ENCODE measurements around the gene KRI1.

KRI1 gene

DNA sequence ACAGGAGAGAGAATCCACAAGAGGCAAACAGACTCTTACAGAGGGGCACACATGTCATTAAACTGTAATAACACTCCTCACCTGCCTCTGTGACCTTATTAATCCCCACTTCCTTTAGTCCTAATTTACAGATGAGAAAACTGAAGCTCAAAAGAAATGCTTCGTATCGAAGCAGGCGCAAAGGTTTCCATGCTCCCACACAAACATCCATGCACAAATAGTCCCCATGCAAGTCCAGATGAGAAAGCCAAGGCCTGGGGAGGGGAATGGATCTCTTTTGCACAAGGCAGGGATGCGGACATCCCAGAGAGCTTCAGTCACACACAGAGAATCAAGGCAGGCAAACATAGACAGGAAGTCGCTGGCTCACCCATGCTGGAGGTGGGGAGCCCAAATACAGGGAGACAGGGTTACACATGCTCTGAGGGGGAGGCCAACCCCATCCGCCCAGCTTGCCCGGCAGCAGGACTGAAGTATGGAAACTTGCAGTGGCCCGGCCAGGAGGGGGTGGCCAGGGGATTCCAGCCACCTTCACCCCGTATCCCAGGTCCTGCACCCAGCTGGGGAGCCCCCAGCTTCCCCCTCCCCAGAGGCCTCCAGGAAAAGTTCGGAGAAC, 49.0 kb downstream of the KRI1 start:
- no peak for DNase-seq

DNA sequence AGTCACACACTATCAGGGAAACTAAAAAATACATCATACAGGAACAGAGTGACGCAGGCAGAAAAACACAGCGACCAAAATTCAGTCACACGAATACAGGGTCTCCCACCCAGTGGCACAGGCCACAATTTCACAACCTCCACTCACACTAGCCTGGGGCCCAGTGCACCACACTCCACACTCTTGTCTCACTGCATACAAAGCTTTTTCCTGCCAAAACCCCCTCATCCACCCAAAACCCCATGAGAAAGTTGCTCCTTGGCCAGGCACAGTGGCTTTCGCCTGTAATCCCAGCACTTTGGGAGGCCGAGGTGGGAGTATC, 49.8 kb downstream of the KRI1 start:
- DNase-seq: no peak

DNA sequence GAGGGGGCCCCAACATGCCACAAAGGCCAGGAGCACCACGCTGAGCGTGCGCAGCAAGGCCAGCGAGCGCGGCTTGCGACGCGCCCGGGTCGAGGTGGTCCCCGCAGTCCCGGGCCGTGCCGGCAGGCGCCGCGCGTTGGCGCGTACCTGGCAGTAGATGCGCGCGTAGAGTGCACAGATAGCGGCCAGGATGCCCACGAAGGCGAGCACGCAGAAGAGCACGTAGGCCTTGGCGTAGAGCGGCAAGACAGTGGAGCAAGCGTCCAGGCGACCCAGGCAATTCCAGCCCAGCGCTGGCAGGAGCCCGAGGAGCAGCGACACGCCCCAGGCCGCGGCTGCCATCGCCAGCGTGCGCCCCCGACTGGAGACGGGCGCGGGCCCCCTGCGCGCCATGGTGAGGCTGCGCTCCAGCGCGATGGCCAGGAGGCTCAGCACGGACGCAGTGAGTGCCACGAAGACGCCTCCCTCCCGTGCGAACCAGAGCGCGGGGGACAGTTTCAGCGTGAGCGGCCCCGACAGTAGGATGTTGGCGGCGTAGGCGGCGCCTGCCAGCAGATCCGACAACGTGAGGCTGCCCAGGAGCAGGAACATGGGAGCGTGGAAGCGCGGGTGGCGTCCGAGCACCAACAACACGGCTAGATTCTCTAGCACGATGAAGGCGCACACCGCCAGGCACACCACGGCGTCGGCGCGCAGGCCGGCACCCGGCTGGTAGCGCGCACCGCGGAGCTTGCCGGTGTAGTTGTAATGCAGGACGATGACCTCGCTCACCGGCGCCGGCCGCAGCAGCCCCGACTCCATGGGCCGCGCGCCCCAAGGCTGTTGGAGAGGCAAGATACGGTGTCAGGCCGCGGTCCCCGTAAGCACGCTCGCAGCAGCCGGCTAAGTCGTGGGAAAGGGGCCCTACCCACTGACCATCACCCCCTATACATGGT, 51.3 kb downstream of the KRI1 start:
- no peak for DNase-seq

DNA sequence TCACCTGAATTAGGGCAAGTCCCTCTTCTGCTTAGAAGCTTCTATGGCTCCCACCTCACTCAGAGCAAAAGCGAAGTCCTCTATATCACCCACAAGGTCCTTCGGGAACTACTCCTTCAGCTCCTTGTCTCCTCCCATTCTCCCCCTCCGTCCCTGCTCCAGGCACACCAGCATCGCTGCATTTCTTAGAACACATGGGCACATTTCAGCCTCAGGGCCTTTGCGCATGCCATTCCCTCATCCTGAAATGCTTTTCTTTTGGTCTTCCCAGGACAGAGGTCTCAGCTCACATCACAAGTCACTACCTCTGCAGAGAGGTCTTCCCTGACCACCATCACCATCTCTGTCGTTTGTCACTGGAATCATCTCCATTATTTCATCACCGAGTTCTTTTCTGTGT, 52.6 kb downstream of the KRI1 start:
- DNase-seq: no peak

DNA sequence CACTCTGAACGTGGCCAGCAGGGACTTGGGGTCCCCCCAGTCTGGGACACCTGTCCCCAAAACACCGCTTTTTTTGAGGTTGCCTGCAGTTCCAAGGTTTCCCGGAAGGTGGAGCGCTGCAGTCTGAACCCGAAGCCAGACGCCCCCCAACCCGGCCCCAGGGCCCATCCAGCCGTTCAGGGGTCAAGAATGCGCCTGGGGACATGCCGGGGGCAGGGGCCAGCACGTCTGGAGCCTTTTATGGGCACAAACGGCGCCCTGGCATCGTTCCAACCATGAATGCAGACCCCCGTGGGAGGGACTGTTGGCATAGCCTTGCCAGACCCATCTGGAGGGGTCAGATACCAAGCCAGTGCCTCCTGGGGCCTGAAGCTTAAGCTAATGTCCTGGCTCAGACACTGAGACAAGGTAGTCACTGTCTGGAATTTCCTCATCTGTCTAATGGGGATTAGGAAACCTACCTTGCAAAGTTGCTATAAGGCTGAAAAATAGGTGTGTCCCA, 55.5 kb downstream of the KRI1 start:
- no peak for DNase-seq

DNA sequence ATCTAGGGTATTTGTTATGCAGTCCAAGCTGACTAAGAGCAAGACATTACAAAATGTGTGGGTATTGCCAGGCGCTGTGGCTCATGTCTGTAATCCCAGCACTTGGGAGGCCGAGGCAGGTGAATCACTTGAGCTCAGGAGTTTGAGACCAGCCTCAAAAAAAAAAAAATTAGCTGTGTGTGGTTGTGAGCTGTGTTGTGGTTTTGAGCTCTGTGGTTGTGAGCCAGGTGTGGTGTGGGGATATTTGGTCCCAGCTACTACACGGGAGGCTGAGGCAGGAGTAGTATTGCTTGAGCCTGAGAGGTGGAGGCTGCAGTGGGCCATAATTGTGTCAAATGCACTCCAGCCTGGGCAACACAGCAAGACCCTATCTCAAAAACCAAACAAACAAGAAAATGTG, 57.1 kb downstream of the KRI1 start:
- no peak for DNase-seq

DNA sequence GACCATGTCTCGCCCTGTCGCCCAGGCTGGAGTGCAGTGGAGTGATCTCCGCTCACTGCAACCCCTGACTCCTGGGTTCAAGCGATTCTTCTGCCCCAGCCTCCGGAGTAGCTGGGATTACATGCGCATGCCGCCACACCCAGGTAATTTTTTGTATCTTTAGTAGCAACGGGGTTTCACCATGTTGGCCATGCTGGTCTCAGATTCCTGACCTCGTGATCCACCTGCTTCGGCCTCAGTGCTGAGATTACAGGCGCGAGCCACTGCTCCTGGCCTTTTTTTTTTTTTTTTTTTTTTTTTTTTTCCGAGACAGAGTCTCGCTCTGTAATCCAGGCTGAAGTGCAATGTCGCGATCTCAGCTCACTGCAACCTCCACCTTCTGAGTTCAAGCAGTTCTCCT, 57.8 kb downstream of the KRI1 start:
- DNase-seq: no peak

DNA sequence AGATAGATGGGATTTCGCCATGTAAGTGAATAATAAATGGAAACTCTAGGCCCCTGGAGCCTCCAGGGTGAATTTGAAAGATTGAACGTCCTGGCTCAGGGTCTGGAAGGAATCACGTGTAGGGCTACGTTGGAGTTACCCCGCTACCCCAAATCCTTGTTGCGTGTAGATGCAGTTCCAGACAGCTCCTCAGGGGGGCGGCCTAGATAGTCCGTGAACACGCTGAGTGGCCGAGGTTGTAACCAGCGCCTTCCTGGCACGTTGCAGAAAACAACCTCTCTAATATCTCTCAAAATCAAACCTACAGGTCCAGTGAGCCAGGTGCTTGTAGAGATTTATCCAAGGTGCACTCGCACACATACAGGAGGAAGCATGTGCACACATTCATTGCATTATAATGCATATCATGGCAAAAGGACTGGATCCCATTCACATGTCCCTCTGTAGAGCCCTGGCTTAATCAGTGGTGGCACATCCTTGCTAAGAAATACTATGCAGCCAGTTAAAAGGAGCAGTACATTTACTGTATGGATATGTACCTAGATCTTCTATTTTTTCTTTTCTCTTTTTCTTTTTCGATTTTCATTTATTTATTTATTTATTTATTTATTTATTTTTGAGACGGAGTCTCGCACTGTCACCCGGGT, 60.1 kb downstream of the KRI1 start:
- DNase-seq: no peak
